B cell (primary cell): ENCODE measurements around the gene GALNT10.

Source experiments
- CTCF ChIP-seq: fragments of 200-600 bp; IDR thresholded peaks from one replicate; pipeline ENCODE4 v1.8.0; 2022; ENCODE audit warnings: antibody characterized with exemption, mild to moderate bottlenecking
- EZH2 ChIP-seq: IDR thresholded peaks from 2 replicates; pipeline ENCODE4 v1.6.1; 2012; ENCODE audit warnings: borderline replicate concordance, low read depth, mild to moderate bottlenecking, moderate library complexity, low read length; ENCODE audit not compliant: insufficient read depth, poor library complexity, severe bottlenecking

- TF ChIP-seq CTCF (no peak), EZH2 (no peak)
Measured at GRCh38 chr5:154264549-154265196, 74.1 kb downstream of the GALNT10 start.
